Omental fat pad (tissue), 4 donors: ENCODE measurements around the gene OSBPL10. TPM values are rescaled to one million over a fixed set of nuclear protein-coding genes. Genes with fewer than 3 reads are reported as not detected.

Experiments
- ATAC-seq: fragments of 150-250 bp; one replicate; pipeline ENCODE4 v1.9.1; 2016; ENCODE audit warnings: mild to moderate bottlenecking, moderate library complexity; ENCODE audit not compliant: low FRiP score
- DNase-seq: peaks from one replicate; pipeline ENCODE4 v3.0.0-alpha.2; 2019; ENCODE audit warnings: low spot score
- total RNA-seq, 4 donors: library from RNA; depleted of rRNA; stranded (reverse); fragments of >200 nt; gene quantifications; one replicate each; pipeline ENCODE4 v1.1.0, GENCODE V29; 2016
- TF ChIP-seq, protein P1 (sequence below), 3 donors: fragments of 450-650 bp; IDR thresholded peaks; one replicate each; pipeline ENCODE4 v1.5.1; 2016 to 2017; ENCODE audit warnings: antibody characterized with exemption in 3 of 3, mild to moderate bottlenecking in 3 of 3, moderate library complexity in 2 of 3

The OSBPL10 gene
- total RNA-seq, 4 donors from 2014 or later, result 6.3 to 67.1 (median 10.5) TPM

DNA sequence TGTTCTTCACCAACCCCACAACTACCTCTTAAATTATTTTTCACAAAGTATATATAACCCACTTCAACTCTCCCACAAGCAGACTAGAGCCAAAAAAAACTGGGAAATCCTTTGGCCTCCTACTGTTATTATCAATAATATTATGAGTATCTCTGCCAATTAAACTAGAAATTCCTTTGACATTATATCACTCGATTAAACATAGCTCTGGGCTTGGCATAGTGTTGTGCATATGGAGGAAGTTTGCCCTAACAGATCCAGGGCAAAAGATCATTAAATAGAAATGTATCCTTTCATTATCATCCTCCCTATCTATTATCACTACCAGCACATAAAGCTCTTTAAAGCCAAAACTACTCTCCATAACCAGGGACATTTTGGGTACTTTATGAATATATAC is 74.9 kb downstream of the OSBPL10 start:
- no peak for ATAC-seq
- no peak for DNase-seq
- TF ChIP-seq, protein P1, sequence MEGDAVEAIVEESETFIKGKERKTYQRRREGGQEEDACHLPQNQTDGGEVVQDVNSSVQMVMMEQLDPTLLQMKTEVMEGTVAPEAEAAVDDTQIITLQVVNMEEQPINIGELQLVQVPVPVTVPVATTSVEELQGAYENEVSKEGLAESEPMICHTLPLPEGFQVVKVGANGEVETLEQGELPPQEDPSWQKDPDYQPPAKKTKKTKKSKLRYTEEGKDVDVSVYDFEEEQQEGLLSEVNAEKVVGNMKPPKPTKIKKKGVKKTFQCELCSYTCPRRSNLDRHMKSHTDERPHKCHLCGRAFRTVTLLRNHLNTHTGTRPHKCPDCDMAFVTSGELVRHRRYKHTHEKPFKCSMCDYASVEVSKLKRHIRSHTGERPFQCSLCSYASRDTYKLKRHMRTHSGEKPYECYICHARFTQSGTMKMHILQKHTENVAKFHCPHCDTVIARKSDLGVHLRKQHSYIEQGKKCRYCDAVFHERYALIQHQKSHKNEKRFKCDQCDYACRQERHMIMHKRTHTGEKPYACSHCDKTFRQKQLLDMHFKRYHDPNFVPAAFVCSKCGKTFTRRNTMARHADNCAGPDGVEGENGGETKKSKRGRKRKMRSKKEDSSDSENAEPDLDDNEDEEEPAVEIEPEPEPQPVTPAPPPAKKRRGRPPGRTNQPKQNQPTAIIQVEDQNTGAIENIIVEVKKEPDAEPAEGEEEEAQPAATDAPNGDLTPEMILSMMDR (IDR thresholded peaks at IDR 0.05), result no peak

DNA sequence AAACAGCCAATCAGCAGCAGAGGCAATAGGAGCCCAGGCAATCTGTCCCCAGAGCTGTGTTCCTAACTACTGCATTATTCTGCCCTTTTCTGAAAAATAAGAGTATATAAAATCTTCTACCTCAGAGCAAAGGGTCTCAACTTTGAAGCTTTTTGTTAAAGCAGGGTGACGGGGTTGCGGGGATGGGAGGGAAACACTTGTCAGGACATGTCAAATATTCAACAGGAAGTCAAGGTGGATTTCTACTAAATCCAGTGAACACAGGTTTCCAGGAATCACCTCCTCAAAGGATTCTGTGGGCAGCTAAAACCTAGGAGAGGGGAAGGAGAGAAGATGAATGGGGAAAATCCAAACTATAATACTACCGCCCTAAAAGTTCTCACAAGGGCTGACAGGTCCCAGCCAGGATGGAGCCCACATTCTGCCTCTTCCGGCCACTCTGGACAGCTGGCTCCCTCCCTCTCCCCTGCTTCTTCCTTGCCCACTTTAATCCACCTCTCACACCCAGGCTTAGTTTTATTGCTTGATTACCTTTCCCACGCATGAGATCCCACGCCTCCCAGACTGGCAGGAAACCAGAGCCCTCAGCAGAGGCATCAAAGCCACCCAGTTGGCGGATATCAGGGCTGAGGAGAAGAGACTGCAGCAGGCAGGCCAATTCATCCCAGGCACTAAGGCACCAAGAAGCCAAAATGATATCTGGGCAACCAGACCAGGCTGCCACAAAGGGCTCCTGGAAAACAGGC is 77.2 kb downstream of the OSBPL10 start:
- no peak for ATAC-seq
- no peak for DNase-seq
- TF ChIP-seq, protein P1 (IDR thresholded peaks at IDR 0.05), result no peak

DNA sequence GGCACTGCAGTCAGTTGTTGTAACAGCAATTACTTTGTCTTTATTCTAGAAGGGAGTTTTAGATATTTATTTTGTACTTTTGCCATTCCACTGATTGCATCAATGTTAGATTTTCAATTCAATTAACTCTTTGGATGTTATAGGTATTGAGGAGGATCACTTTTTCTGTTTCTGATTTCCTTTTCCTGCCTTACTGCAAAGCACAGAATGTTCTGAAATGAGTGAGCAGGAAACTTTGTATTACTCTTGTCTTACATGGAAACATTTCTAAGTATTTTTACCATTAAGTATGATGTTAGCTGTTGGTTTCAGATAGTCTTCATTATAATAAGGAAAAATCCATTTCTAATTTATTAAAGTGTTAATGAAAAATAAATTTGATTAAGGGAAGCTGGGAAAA is 80.5 kb downstream of the OSBPL10 start:
- TF ChIP-seq, protein P1 (IDR thresholded peaks at IDR 0.05), result no peak

DNA sequence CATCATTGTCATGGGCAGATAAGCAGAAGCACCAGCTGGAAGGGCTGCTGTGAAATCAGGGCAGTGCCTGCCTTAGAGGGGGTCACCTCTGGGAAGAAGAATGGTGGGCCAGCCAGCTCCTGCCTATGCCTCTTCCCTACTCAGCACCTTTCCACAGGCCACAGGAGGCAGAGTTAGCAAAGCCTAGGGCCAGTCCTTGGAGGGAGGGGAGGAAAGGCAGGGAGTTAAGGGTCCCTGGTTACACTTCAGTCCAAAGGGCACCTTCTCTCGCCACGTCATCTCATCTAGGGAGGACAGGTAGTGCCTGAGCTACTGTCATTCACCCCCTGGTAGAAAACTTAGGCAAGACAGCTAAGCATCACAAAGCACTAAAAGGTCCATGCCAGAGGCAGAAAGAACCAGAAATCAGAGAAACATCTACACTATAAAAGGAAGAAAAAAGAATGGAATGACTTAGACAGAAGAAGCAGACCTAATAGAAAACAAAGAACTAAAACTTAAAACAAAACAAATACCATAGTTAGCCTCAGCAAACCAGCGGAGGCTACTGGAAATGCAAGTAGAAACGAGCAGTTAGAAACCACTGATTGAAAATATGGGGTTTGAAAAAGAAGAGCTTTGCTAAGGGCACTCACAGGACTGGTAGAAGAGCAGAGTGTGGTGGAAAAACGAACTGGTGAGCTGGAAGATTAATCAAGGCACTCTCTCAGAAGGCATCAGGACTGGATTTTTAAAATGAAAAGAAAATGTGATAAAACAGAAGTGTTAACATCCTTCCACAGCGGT is 84.2 kb downstream of the OSBPL10 start:
- TF ChIP-seq, protein P1 (IDR thresholded peaks at IDR 0.05), result no peak
- DNase-seq (no peak), ATAC-seq (no peak)

More for the DNA sequence above, 80.5 kb downstream of the OSBPL10 start:
- DNase-seq, result no peak
- ATAC-seq, result no peak

DNA sequence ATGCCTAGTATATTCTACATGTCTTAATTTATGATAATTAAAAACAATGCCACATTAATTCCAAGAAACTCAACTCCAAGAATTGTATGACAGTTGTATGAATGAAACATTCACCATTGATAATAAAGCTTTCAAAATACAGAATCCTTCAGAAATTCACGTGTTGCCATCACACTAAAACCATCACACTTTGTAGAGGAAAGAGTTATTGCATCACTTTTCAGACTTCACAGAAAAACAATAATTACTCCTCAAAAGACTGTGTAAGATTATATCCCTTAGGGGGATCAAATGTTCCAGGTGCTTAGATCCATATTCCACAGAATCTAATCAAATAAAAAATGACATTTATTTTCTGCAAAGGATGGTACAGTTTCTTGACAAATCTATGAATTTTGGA is 85.0 kb downstream of the OSBPL10 start:
- TF ChIP-seq, protein P1 (IDR thresholded peaks at IDR 0.05), result no peak
- DNase-seq, result no peak
- ATAC-seq, result no peak

DNA sequence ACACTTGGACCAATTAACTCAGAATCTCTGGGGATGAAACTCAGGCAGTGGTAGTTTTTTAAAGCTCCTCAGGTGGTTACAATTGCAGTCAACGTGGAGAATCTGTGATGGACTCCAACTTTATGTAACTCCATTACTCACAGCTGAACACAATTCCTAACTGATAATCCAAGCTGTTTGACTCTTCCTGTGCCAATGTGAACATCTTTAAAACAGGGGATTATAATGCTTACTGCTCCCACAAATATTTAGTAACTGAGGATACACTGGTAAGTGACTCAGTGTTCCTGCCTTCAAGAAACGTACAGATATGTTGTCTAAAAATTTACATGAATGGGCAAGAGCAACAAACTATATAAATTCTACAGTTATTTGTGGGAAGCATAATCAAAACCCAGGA is 85.6 kb downstream of the OSBPL10 start:
- TF ChIP-seq, protein P1 (IDR thresholded peaks at IDR 0.05), result no peak
- DNase-seq (no peak), ATAC-seq (no peak)
